Activated CD4-positive, alpha-beta T cell treated with anti-CD3 and anti-CD28 coated beads for 24 hours (primary cell): ENCODE results near the gene OSBP2.

ENCODE experiments used
- DNase-seq, 2 donors: peaks; one replicate each; pipeline ENCODE4 v3.0.0-alpha.2; 2020; ENCODE audit warnings: low read depth in 2 of 2

OSBP2 gene

GRCh38 chr22:30902496-30903357, 208.1 kb downstream of the OSBP2 start:
- no peak for DNase-seq

- no peak for DNase-seq
Observed at GRCh38 chr22:30903876-30904460, 209.3 kb downstream of the OSBP2 start.

- DNase-seq, result no peak
Observed at GRCh38 chr22:30905696-30906341, 211.1 kb downstream of the OSBP2 start.

- no peak for DNase-seq
Observed at GRCh38 chr22:30906411-30906810, 211.7 kb downstream of the OSBP2 start.

GRCh38 chr22:30906946-30907345, 212.3 kb downstream of the OSBP2 start:
- no peak for DNase-seq

GRCh38 chr22:30908051-30908461, 213.4 kb downstream of the OSBP2 start:
- no peak for DNase-seq

- no peak for DNase-seq
Observed at GRCh38 chr22:30909306-30909705, 214.6 kb downstream of the OSBP2 start.

- DNase-seq, result no peak
Observed at GRCh38 chr22:30910358-30910757, 215.7 kb downstream of the OSBP2 start.

GRCh38 chr22:30918761-30919160, 224.1 kb downstream of the OSBP2 start:
- no peak for DNase-seq

- DNase-seq, result no peak
Observed at GRCh38 chr22:30919973-30920372, 225.3 kb downstream of the OSBP2 start.

- DNase-seq, result peak; percentile 79 to 81
Observed at GRCh38 chr22:30920407-30920806, 225.7 kb downstream of the OSBP2 start.

- no peak for DNase-seq
Observed at GRCh38 chr22:30921108-30921507, 226.4 kb downstream of the OSBP2 start.

GRCh38 chr22:30922151-30922611, 227.5 kb downstream of the OSBP2 start:
- peak; percentile 56 to 71 for DNase-seq

GRCh38 chr22:30923168-30923900, 228.7 kb downstream of the OSBP2 start:
- no peak for DNase-seq

GRCh38 chr22:30925667-30926066, 231.0 kb downstream of the OSBP2 start:
- no peak for DNase-seq

- no peak for DNase-seq
Observed at GRCh38 chr22:30926706-30927105, 232.0 kb downstream of the OSBP2 start.

GRCh38 chr22:30927806-30928205, 233.1 kb downstream of the OSBP2 start:
- no peak for DNase-seq

GRCh38 chr22:30928401-30928800, 233.7 kb downstream of the OSBP2 start:
- DNase-seq, result no peak

- DNase-seq, result no peak
Observed at GRCh38 chr22:30930228-30930627, 235.6 kb downstream of the OSBP2 start.

GRCh38 chr22:30931541-30932300, 237.0 kb downstream of the OSBP2 start:
- DNase-seq, result no peak

- no peak for DNase-seq
Observed at GRCh38 chr22:30932661-30933060, 238.0 kb downstream of the OSBP2 start.
